CD1c-positive myeloid dendritic cell (primary cell): ENCODE measurements around the gene FMR1.

Experiments
- DNase-seq: peaks from one replicate; pipeline ENCODE4 v3.0.0-alpha.2; 2016; ENCODE audit errors: extremely low spot score

The FMR1 gene

GRCh38 chrX:147911192-147912022 is at the start of gene FMR1:
FMR1 (plus strand) TSS chrX:147911919; CDS start chrX:147912180, 261 bp downstream.
- peak; percentile 97 for DNase-seq

GRCh38 chrX:147875866-147876596 is 35.7 kb upstream of the FMR1 start:
- peak; percentile 2 for DNase-seq

GRCh38 chrX:147876849-147877646 is 34.7 kb upstream of the FMR1 start:
- DNase-seq, result no peak

- no peak for DNase-seq
These were observed 34.0 kb upstream of the FMR1 start for GRCh38 chrX:147877726-147878125.

- peak; percentile 19 for DNase-seq
These were observed 26.8 kb upstream of the FMR1 start for GRCh38 chrX:147884958-147885357.

GRCh38 chrX:147890756-147891155 is 21.0 kb upstream of the FMR1 start:
- no peak for DNase-seq

GRCh38 chrX:147891896-147892295 is 19.8 kb upstream of the FMR1 start:
- DNase-seq, result no peak

- DNase-seq, result no peak
These were observed 18.0 kb upstream of the FMR1 start for GRCh38 chrX:147893741-147894140.

GRCh38 chrX:147894366-147894963 is 17.3 kb upstream of the FMR1 start:
- no peak for DNase-seq

GRCh38 chrX:147897117-147897516 is 14.6 kb upstream of the FMR1 start:
- no peak for DNase-seq

- no peak for DNase-seq
These were observed 12.8 kb upstream of the FMR1 start for GRCh38 chrX:147898951-147899350.

GRCh38 chrX:147899379-147900114 is 12.2 kb upstream of the FMR1 start:
- DNase-seq, result no peak

GRCh38 chrX:147900349-147900748 is 11.4 kb upstream of the FMR1 start:
- no peak for DNase-seq

- DNase-seq, result no peak
These were observed 10.1 kb upstream of the FMR1 start for GRCh38 chrX:147901461-147902126.

- no peak for DNase-seq
These were observed 9.4 kb upstream of the FMR1 start for GRCh38 chrX:147902270-147902669.

- DNase-seq, result no peak
These were observed 3.6 kb upstream of the FMR1 start for GRCh38 chrX:147908106-147908505.

- DNase-seq, result no peak
These were observed 1.1 kb upstream of the FMR1 start for GRCh38 chrX:147910607-147911006.

- DNase-seq, result peak; percentile 40
These were observed 528 bp downstream of the FMR1 start for GRCh38 chrX:147912093-147912801.

GRCh38 chrX:147913570-147913969 is 1.9 kb downstream of the FMR1 start:
- no peak for DNase-seq

GRCh38 chrX:147914591-147914990 is 2.9 kb downstream of the FMR1 start:
- no peak for DNase-seq
